Articular chondrocyte of knee joint (primary cell): ENCODE data around the gene SHLD2. TPM values are rescaled to one million over a fixed set of nuclear protein-coding genes. Genes with fewer than 3 reads are reported as not detected.

Experiments used
- total RNA-seq: library from RNA; depleted of rRNA; stranded (reverse); fragments of >200 nt; gene quantifications from 2 replicates; pipeline ENCODE4 v1.2.3, GENCODE V29; 2012

Gene SHLD2
- total RNA-seq: 36.3 and 39.5 TPM in 2 replicates

GRCh38 chr10:87094373-87095235, at the start of gene SHLD2, which contains the start of gene GLUD1:
SHLD2 (plus strand) TSS chr10:87095206; CDS start chr10:87151355, 56,149 bp downstream.
GLUD1 (minus strand) TSS chr10:87094843; CDS start chr10:87094769, 74 bp downstream.

DNA sequence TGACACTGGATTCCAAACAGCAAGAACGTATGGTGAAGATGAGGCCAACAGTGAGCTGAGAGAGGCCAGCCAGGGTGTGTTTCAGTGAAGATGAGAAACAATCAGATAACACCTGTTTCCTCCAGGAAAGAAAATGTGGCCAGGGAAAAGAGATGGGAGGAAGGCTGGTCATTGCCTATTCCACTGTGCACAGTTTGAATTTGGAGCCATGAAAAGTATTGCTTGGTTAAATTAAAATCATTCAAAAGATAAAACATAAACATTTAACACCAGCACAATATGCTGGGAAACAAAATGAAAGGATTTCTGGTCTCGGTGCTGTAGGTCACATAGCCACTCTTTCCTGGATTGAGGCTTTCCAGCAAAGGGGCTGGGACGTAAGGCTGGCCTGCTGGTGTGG, 130.1 kb downstream of the SHLD2 start, which contains the start of gene NUTM2A:
Gene NUTM2A (plus strand): TSS at position 301 of the 400 bp plus-strand sequence. CDS start 383 bp downstream, outside the sequence.

Other genes with a start within 250 kb of the SHLD2 start
- 5.2 and 6.1 TPM in 2 replicates for gene MMRN2, start 137.6 kb upstream of the SHLD2 start, total RNA-seq
- 17.6 and 20.6 TPM in 2 replicates for gene SNCG, start 136.6 kb upstream of the SHLD2 start, total RNA-seq
- gene ADIRF, start 126.7 kb upstream of the SHLD2 start, total RNA-seq: 50.6 and 78.0 TPM in 2 replicates
- gene FAM25A, start 74.9 kb upstream of the SHLD2 start, total RNA-seq: not detected in 2 replicates
- gene GLUD1, start 363 bp upstream of the SHLD2 start, total RNA-seq: 180 and 203 TPM in 2 replicates
- 0.22 and 0.39 TPM in 2 replicates for gene NUTM2A, start 130.2 kb downstream of the SHLD2 start, total RNA-seq